Brain microvascular endothelial cell (primary cell): ENCODE data around the gene PIK3CD.

Experiments
- DNase-seq: peaks from one replicate; pipeline ENCODE4 v3.0.0-alpha.2; 2020
- H3K27ac ChIP-seq: fragments of 250-450 bp; sonication (Bioruptor Pico); 2 replicates; pipeline ENCODE4 v1.5.1; 2020; ENCODE audit warnings: mild to moderate bottlenecking, moderate library complexity
- H3K27me3 ChIP-seq: fragments of 250-450 bp; sonication (Bioruptor Pico); replicated peaks from 2 replicates; pipeline ENCODE4 v1.5.1; 2020; ENCODE audit warnings: mild to moderate bottlenecking
- H3K36me3 ChIP-seq: fragments of 250-450 bp; sonication (Bioruptor Pico); replicated peaks from 2 replicates; pipeline ENCODE4 v1.5.1; 2020; ENCODE audit warnings: mild to moderate bottlenecking
- H3K4me3 ChIP-seq: 2 replicates; pipeline ENCODE4 v1.5.1; 2011; ENCODE audit warnings: low read depth, mild to moderate bottlenecking, control low read depth, low read length, moderate library complexity
- in situ Hi-C: cut with HindIII; loops from 2 replicates; pipeline ENCODE4 v1.10.0; 2017; ENCODE audit warnings: low sequenced_read_pairs, low pct_ligation_motif_present
- TF ChIP-seq, protein P1 (sequence below): IDR thresholded peaks from 2 replicates; pipeline ENCODE4 v1.5.1; 2011; ENCODE audit warnings: low read depth, mild to moderate bottlenecking, moderate library complexity, low read length, control low read depth, inconsistent platforms; ENCODE audit errors: missing control alignments

PIK3CD gene

DNA sequence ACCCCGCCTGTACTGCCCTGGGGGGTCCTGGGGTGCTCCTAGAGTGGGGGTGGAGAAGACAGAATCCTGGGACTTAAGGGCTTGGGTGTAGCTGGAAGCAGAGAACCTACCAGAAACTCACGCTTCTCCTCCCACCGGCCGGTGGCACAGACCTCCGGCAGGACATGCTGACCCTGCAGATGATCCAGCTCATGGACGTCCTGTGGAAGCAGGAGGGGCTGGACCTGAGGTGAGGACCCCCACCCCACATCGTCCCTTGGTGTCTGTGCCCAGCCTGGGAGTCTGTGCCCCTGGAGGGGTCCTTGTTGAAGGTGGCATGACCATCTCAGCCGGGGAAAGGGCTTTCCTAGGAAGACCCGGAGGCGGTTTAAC, 70.8 kb downstream of the PIK3CD start:
- no peak overlapping the region for H3K27ac ChIP-seq
- no peak overlapping the region for H3K4me3 ChIP-seq
- in situ Hi-C loops = no loop called here
- peaks cover 26% of the 10 kb centered on the region for H3K36me3 ChIP-seq
- H3K27me3 ChIP-seq = no peaks in the 10 kb centered on the region
- TF ChIP-seq, protein P1, sequence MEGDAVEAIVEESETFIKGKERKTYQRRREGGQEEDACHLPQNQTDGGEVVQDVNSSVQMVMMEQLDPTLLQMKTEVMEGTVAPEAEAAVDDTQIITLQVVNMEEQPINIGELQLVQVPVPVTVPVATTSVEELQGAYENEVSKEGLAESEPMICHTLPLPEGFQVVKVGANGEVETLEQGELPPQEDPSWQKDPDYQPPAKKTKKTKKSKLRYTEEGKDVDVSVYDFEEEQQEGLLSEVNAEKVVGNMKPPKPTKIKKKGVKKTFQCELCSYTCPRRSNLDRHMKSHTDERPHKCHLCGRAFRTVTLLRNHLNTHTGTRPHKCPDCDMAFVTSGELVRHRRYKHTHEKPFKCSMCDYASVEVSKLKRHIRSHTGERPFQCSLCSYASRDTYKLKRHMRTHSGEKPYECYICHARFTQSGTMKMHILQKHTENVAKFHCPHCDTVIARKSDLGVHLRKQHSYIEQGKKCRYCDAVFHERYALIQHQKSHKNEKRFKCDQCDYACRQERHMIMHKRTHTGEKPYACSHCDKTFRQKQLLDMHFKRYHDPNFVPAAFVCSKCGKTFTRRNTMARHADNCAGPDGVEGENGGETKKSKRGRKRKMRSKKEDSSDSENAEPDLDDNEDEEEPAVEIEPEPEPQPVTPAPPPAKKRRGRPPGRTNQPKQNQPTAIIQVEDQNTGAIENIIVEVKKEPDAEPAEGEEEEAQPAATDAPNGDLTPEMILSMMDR = no peak
- no peak for DNase-seq

DNA sequence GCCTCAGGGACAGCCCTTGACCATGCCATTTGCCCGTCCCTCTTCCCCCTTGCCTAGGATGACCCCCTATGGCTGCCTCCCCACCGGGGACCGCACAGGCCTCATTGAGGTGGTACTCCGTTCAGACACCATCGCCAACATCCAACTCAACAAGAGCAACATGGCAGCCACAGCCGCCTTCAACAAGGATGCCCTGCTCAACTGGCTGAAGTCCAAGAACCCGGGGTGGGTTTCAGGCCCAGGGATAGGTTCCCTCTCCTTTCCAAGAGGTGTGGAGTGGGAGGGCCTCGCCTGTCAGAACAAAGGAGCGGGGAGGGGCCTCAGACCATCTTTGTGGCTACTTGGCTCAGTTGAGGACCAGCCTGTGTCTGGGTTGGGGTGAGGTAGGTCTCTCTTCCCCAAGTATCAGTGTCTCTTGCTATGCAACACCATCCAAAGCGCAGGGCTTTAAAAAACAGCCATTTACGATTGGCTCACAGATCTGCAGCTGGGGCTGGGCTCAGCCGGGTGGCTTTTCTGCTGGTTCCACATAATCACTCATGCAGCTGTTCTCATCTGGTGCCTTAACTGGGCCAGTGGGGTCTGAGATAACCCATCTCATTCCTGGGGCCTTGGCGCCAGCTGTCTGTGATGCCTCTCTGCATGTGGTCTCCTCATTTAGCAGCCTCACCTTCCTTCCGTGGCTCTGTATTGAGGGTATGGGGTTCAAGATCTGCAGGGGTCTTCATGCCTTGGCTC, 71.7 kb downstream of the PIK3CD start:
- TF ChIP-seq, protein P1 = no peak
- H3K27ac ChIP-seq = no peak overlapping the region
- H3K4me3 ChIP-seq = no peak overlapping the region
- H3K27me3 ChIP-seq = no peaks in the 10 kb centered on the region
- in situ Hi-C loops = no loop called here
- H3K36me3 ChIP-seq = peaks cover 29% of the 10 kb centered on the region
- no peak for DNase-seq

DNA sequence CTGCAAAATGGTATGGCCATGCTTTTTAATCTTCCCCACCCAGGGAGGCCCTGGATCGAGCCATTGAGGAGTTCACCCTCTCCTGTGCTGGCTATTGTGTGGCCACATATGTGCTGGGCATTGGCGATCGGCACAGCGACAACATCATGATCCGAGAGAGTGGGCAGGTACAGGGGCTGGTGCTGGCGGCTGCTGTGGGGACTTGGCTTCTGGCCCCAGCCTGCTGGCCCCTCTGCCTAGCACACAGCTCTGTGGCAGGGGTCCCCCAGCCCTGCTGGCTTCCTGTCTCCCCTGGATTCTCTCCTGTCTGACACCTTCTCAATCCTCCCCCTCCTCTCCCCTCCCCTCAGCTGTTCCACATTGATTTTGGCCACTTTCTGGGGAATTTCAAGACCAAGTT, 72.4 kb downstream of the PIK3CD start:
- H3K36me3 ChIP-seq = peaks cover 31% of the 10 kb centered on the region
- no peaks in the 10 kb centered on the region for H3K27me3 ChIP-seq
- TF ChIP-seq, protein P1 = no peak
- H3K27ac ChIP-seq = no peak overlapping the region
- DNase-seq = no peak
- no peak overlapping the region for H3K4me3 ChIP-seq
- in situ Hi-C loops = no loop called here

DNA sequence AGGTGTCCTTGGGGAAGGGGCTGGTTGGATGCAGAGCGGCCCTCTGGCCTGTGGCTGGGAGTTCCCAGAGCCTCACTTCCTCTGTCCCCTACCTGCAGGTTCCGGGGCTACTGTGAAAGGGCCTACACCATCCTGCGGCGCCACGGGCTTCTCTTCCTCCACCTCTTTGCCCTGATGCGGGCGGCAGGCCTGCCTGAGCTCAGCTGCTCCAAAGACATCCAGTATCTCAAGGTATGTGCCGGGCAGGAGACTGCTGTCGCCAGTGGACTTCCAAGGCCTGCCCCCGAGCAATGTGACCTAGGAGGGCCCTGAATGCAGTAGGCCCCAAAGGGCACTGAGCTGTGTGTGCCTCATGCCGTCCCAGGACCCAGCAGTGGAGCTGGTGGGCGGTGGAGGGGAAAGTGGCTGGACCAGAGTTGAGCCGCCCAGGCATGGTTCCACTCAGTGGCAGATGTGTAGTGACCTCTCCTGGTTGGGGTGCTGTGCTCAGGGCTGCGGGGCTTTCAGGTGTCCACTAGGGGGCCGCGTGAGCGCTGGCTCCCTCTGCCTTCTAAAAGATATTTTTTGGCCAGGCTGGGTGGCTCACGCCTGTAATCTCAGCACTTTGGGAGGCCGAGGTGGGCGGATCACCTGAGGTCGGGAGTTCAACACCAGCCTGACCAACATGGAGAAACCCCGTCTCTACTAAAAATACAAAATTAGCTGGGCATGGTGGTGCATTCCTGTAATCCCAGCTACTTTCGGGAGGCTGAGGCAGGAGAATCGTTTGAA, 73.4 kb downstream of the PIK3CD start:
- Histone ChIP-seq H3K36me3 (peaks cover 37% of the 10 kb centered on the region), H3K4me3 (no peak overlapping the region), H3K27me3 (no peaks in the 10 kb centered on the region), H3K27ac (no peak overlapping the region)
- peak; percentile 21 for DNase-seq
- in situ Hi-C loops = no loop called here
- TF ChIP-seq, protein P1 = peak; percentile 94

DNA sequence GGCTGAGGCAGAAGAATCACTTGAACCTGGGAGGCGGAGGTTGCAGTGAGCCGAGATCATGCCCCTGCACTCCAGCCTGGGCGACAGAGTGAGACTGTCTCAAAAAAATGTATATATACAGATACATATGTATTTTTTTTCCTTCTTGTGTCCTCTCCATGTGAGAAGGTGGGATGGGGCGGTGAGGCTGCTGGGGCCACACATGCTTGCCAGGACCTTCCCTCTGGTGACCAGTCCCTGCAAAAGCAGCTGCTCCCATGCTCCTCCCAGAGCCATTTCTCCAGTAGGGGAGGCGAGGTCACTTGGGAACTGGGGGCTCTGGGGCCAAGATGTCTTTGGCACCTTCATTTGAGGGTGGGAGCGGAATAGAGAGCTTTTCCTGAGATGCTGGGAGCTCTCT, 74.9 kb downstream of the PIK3CD start:
- H3K27ac ChIP-seq = no peak overlapping the region
- no peak for DNase-seq
- no peak overlapping the region for H3K4me3 ChIP-seq
- in situ Hi-C loops = no loop called here
- peaks cover 49% of the 10 kb centered on the region for H3K36me3 ChIP-seq
- TF ChIP-seq, protein P1 = no peak
- no peaks in the 10 kb centered on the region for H3K27me3 ChIP-seq
